ENCODE measurements around the gene S100A3. TPM values are rescaled to one million over a fixed set of nuclear protein-coding genes. Genes with fewer than 3 reads are reported as not detected.
"Not testable (repeated sequence)": the region's sequence is repeated elsewhere in the genome, so short reads cannot be mapped to it uniquely, and the experiment has no call there.

The S100A3 gene
- total RNA-seq, 3 donors from 2014 or later = 0.44 to 2.6 (median 2.2) TPM

DNA sequence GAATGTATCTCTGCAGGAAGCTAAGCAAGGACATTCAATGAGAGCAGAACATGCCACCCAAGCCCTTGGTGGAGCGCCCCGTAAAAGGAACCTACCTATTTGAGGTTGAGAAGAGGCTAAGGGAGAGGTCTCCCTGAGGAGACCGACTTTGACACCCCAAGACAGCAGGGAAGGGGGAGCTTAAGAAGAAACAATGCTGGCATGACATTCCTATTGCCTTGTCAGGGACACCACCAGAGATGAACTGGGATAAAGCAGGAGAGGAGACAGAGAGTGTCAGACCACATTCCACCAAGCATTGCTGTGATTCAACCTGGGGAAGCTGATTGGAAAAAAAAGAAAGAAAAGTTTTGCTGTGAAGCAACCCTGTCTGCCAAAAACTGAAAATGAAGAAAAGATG lies 29.9 kb upstream of the S100A3 start:
- H3K9me3 ChIP-seq = no peaks in the 10 kb centered on the region
- TF ChIP-seq POLR2A (IDR thresholded peaks at IDR 0.05) (no peak), POLR2AphosphoS5 (IDR thresholded peaks at IDR 0.05) (no peak)
- TF ChIP-seq, protein P1, sequence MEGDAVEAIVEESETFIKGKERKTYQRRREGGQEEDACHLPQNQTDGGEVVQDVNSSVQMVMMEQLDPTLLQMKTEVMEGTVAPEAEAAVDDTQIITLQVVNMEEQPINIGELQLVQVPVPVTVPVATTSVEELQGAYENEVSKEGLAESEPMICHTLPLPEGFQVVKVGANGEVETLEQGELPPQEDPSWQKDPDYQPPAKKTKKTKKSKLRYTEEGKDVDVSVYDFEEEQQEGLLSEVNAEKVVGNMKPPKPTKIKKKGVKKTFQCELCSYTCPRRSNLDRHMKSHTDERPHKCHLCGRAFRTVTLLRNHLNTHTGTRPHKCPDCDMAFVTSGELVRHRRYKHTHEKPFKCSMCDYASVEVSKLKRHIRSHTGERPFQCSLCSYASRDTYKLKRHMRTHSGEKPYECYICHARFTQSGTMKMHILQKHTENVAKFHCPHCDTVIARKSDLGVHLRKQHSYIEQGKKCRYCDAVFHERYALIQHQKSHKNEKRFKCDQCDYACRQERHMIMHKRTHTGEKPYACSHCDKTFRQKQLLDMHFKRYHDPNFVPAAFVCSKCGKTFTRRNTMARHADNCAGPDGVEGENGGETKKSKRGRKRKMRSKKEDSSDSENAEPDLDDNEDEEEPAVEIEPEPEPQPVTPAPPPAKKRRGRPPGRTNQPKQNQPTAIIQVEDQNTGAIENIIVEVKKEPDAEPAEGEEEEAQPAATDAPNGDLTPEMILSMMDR (IDR thresholded peaks at IDR 0.05) = no peak
- H3K27ac ChIP-seq = no peak overlapping the region
- DNase-seq (ENCODE audit: low spot score in 2 of 2) = no peak
- H3K4me3 ChIP-seq = no peak overlapping the region
- intact Hi-C loops (cut with DNase I; ENCODE audit: low total_unique reads) = loop anchor here (10.0 kb wide), 1 partner anchor 46 kb away; the partner anchor contains the start of genes S100A1 and S100A13
- no peaks in the 10 kb centered on the region for H3K27me3 ChIP-seq
- no peaks in the 10 kb centered on the region for H3K4me1 ChIP-seq
- H3K36me3 ChIP-seq = no peaks in the 10 kb centered on the region

DNA sequence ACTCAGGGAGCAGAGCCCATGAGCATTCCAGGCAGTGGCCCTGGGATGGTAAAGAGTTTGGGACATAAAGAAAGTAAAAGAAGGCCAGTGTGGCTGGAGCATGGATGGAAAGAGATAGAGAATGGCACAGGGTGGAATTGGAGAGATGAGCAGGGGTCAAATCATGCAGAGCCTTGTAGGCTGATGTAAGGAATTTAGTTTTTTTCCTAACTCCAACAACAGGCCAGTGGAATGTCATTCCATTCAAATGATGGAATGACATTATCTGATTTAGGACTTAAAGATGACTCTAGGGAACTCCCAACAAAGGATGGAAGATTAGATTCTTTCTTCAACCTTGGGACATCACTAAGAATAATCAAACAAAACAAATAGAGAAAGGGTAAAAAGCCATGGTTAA lies 29.4 kb upstream of the S100A3 start:
- no peaks in the 10 kb centered on the region for H3K9me3 ChIP-seq
- no peaks in the 10 kb centered on the region for H3K36me3 ChIP-seq
- H3K27ac ChIP-seq = no peak overlapping the region
- H3K4me3 ChIP-seq = no peak overlapping the region
- no peak for DNase-seq (ENCODE audit: low spot score in 2 of 2)
- TF ChIP-seq POLR2A (IDR thresholded peaks at IDR 0.05) (no peak), POLR2AphosphoS5 (IDR thresholded peaks at IDR 0.05) (no peak)
- TF ChIP-seq, protein P1 (IDR thresholded peaks at IDR 0.05) = no peak
- H3K27me3 ChIP-seq = no peaks in the 10 kb centered on the region
- H3K4me1 ChIP-seq = no peaks in the 10 kb centered on the region
- intact Hi-C loops (cut with DNase I; ENCODE audit: low total_unique reads) = loop anchor here (10.0 kb wide), 1 partner anchor 46 kb away; the partner anchor contains the start of genes S100A1 and S100A13

DNA sequence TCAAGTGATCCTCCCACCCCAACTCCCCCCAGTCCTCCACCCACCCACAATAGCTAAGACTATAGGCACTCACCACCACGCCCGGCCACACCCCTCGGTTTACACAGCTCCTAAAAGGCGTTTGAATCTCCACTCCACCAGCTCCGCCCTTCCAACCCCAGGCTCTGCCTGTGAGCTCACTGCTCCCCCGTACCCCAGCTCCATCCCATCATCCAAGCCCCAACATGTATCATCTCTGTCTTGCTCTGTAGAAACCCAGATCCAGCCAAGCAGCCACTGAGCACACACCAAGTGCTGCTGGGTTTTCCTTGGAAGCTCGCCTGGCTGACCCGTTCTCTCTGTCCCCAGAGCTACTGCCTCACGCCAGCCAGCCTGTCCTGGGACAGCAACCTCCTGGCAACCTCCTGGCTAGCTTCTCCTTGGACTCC lies 28.6 kb upstream of the S100A3 start:
- no peaks in the 10 kb centered on the region for H3K27me3 ChIP-seq

DNA sequence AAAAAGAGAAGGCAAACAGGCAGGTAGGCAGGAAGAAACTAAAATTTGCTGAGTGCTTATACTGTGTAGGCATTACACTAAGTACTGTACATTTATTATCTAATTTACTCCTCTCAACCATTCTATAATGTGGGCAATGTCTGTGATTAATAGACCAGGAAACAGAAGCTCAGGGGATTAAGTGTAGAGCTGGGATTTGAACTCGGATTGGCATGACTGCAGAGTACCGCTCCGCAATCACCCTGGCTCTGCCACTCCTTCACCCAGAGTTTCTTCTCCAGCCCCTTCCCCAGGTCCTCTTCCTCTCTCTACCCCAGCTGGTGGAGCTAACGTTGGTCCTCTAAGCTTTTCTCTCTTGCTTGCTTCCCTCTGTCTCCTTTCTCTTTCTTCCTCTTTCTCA lies 28.1 kb upstream of the S100A3 start:
- Histone ChIP-seq H3K4me3 (no peak overlapping the region), H3K27me3 (no peaks in the 10 kb centered on the region), H3K9me3 (no peaks in the 10 kb centered on the region), H3K27ac (no peak overlapping the region), H3K4me1 (no peaks in the 10 kb centered on the region), H3K36me3 (no peaks in the 10 kb centered on the region)
- intact Hi-C loops (cut with DNase I; ENCODE audit: low total_unique reads) = loop anchor here (10.0 kb wide), 1 partner anchor 48 kb away; the partner anchor contains the start of genes S100A1 and S100A13
- TF ChIP-seq POLR2A (IDR thresholded peaks at IDR 0.05) (no peak), POLR2AphosphoS5 (IDR thresholded peaks at IDR 0.05) (no peak)
- TF ChIP-seq, protein P1 (IDR thresholded peaks at IDR 0.05) = no peak
- no peak for DNase-seq (ENCODE audit: low spot score in 2 of 2)

More for the DNA sequence above, 28.6 kb upstream of the S100A3 start:
- H3K36me3 ChIP-seq = no peaks in the 10 kb centered on the region
- no peak overlapping the region for H3K27ac ChIP-seq
- DNase-seq (ENCODE audit: low spot score in 2 of 2) = no peak
- H3K4me3 ChIP-seq = no peak overlapping the region
- intact Hi-C loops (cut with DNase I; ENCODE audit: low total_unique reads) = loop anchor here (10.0 kb wide), 1 partner anchor 47 kb away; the partner anchor contains the start of genes S100A1 and S100A13
- TF ChIP-seq, protein P1 (IDR thresholded peaks at IDR 0.05) = no peak
- TF ChIP-seq POLR2AphosphoS5 (IDR thresholded peaks at IDR 0.05) = no peak
- TF ChIP-seq POLR2A (IDR thresholded peaks at IDR 0.05) = no peak
- H3K4me1 ChIP-seq = no peaks in the 10 kb centered on the region
- H3K9me3 ChIP-seq = no peaks in the 10 kb centered on the region

DNA sequence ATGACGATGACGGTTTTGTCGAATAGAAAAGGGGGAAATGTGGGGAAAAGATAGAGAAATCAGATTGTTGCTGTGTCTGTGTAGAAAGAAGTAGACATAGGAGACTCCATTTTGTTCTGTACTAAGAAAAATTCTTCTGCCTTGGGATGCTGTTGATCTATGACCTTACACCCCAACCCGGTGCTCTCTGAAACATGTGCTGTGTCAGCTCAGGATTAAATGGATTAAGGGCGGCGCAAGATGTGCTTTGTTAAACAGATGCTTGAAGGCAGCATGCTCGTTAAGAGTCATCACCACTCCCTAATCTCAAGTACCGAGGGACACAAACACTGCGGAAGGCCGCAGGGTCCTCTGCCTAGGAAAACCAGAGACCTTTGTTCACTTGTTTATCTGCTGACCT lies 26.4 kb upstream of the S100A3 start:
- H3K27ac ChIP-seq; DNase-seq (ENCODE audit: low spot score in 2 of 2); H3K9me3 ChIP-seq; H3K36me3 ChIP-seq; H3K27me3 ChIP-seq; H3K4me3 ChIP-seq; H3K4me1 ChIP-seq: not testable (repeated sequence)
- intact Hi-C loops (cut with DNase I; ENCODE audit: low total_unique reads) = loop anchor here (10.0 kb wide), 1 partner anchor 49 kb away; the partner anchor contains the start of genes S100A1 and S100A13

DNA sequence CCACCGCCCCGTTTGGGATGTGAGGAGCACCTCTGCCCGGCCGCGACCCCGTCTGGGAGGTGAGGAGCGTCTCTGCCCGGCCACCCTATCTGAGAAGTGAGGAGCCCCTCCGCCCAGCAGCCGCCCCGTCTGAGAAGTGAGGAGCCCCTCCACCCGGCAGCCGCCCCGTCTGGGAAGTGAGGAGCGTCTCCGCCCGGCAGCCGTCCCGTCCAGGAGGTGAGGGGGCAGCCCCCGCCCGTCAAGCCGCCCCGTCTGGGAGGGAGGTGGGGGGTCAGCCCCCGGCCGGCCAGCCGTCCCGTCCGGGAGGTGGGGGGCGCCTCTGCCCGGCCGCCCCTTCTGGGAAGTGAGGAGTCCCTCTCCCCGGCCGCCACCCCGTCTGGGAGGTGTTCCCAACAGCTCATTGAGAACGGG lies 26.0 kb upstream of the S100A3 start:
- not testable (repeated sequence) for DNase-seq (ENCODE audit: low spot score in 2 of 2); H3K9me3 ChIP-seq; H3K27ac ChIP-seq; H3K4me1 ChIP-seq; H3K36me3 ChIP-seq; H3K4me3 ChIP-seq; H3K27me3 ChIP-seq
- intact Hi-C loops (cut with DNase I; ENCODE audit: low total_unique reads) = loop anchor here (10.0 kb wide), 1 partner anchor 50 kb away; the partner anchor contains the start of genes S100A1 and S100A13

Measured in breast epithelium (tissue), 4 donors.